Endothelial cell of umbilical vein (primary cell): ENCODE data around the gene THUMPD3. TPM values are rescaled to one million over a fixed set of nuclear protein-coding genes. Genes with fewer than 3 reads are reported as not detected.

Experiments used
- BruUV-seq: library from RNA; stranded (reverse); fragments of 400-500 nt; replicated peaks from 2 replicates; lab custom pipeline; 2021; lab: Mats Ljungman, UMichigan
- CTCF ChIA-PET: fragments of 300-600, 350-600 bp; sonication (Branson Sonifier 250); formaldehyde crosslinking; loops from one replicate; lab custom pipeline; 2021; ENCODE audit warnings: antibody characterized with exemption, inconsistent platforms; lab: Charles Lee
- POLR2A ChIA-PET: fragments of 300-600, 350-600 bp; sonication (Branson Sonifier 250); formaldehyde crosslinking; loops from one replicate; lab custom pipeline; 2021; ENCODE audit warnings: antibody characterized with exemption, inconsistent platforms; lab: Charles Lee
- DNase-seq: peaks from one replicate; pipeline ENCODE4 v3.0.0-alpha.2; 2011; ENCODE audit warnings: low read depth, low spot score
- FAIRE-seq: peaks from 2 replicates; lab custom pipeline; 2011; peaks lifted over from hg19 to GRCh38; lab: Jason Lieb, UNC
- H2AFZ ChIP-seq: 2 replicates; pipeline ENCODE4 v1.6.0; 2012; ENCODE audit warnings: low read depth, low read length, control low read depth, inconsistent platforms
- H3K27ac ChIP-seq: 2 replicates; pipeline ENCODE4 v1.5.1; 2011; ENCODE audit warnings: low read depth, mild to moderate bottlenecking, control low read depth, low read length, moderate library complexity; ENCODE audit not compliant: insufficient read depth
- H3K27me3 ChIP-seq, 2 experiments: 2 replicates each; pipeline versions ENCODE4 v1.6.0 to v1.6.1; 2011; ENCODE audit warnings: low read length in 2 of 2, mixed read lengths in 1 of 2; ENCODE audit not compliant: control insufficient read depth in 2 of 2, insufficient read depth in 2 of 2
- H3K36me3 ChIP-seq, 2 experiments: 2 replicates in 1 of 2; 3 replicates in 1 of 2; pipeline ENCODE4 v1.5.1; 2011; ENCODE audit warnings: low read length in 2 of 2, mild to moderate bottlenecking in 1 of 2, moderate library complexity in 1 of 2; ENCODE audit not compliant: control insufficient read depth in 2 of 2, insufficient read depth in 2 of 2; ENCODE audit errors: extremely low read depth in 1 of 2
- H3K4me1 ChIP-seq: 3 replicates; pipeline ENCODE4 v1.5.1; 2011; ENCODE audit warnings: mild to moderate bottlenecking, low read length; ENCODE audit not compliant: control insufficient read depth, insufficient read depth; ENCODE audit errors: extremely low read depth
- H3K4me2 ChIP-seq: 2 replicates; pipeline ENCODE4 v1.6.1; 2011; ENCODE audit warnings: low read length, control low read depth, mixed read lengths; ENCODE audit not compliant: insufficient read depth
- H3K4me3 ChIP-seq, 3 experiments: fragments of 200-600 bp in 1 of 3; sonication (generic), shearing (Covaris generic) in 1 of 3; replicated peaks in 1 of 3; 2 replicates each; pipeline ENCODE4 v1.5.1; 2011 to 2016; ENCODE audit warnings: control low read depth in 3 of 3, low read length in 3 of 3, mild to moderate bottlenecking in 2 of 3, inconsistent platforms in 1 of 3, low read depth in 1 of 3, moderate library complexity in 1 of 3; ENCODE audit not compliant: insufficient read depth in 1 of 3
- H3K79me2 ChIP-seq: 2 replicates; pipeline ENCODE4 v1.6.0; 2012; ENCODE audit warnings: low read length, inconsistent platforms; ENCODE audit not compliant: control insufficient read depth, insufficient read depth
- H3K9ac ChIP-seq: replicated peaks from 2 replicates; pipeline ENCODE3; 2011; ENCODE audit warnings: low read length, control low read depth; ENCODE audit not compliant: insufficient read depth; ENCODE audit errors: extremely low read depth
- H3K9me1 ChIP-seq: replicated peaks from 3 replicates; pipeline ENCODE4 v1.6.0; 2011; ENCODE audit warnings: mild to moderate bottlenecking, low read length; ENCODE audit not compliant: control insufficient read depth, insufficient read depth; ENCODE audit errors: extremely low read depth
- H3K9me3 ChIP-seq: replicated peaks from 2 replicates; pipeline ENCODE4 v1.5.1; 2012; ENCODE audit warnings: low read length, inconsistent platforms; ENCODE audit not compliant: control insufficient read depth, insufficient read depth
- H4K20me1 ChIP-seq: replicated peaks from 2 replicates; pipeline ENCODE3; 2011; ENCODE audit warnings: mild to moderate bottlenecking, low read length; ENCODE audit not compliant: control insufficient read depth, insufficient read depth; ENCODE audit errors: extremely low read depth
- EZH2 ChIP-seq: IDR thresholded peaks from 2 replicates; pipeline ENCODE4 v1.6.1; 2012; ENCODE audit warnings: borderline replicate concordance, low read depth, mild to moderate bottlenecking, moderate library complexity, low read length, inconsistent platforms; ENCODE audit not compliant: severe bottlenecking
- FOS ChIP-seq: IDR thresholded peaks from 2 replicates; pipeline ENCODE4 v1.6.1; 2011; ENCODE audit warnings: mild to moderate bottlenecking, low read length, moderate library complexity, borderline replicate concordance; ENCODE audit not compliant: insufficient read depth
- GATA2 ChIP-seq: IDR thresholded peaks from 2 replicates; pipeline ENCODE4 v1.7.0; 2011; ENCODE audit warnings: low read depth, mild to moderate bottlenecking, moderate library complexity, mixed read lengths, low read length; ENCODE audit not compliant: insufficient read length, insufficient read depth
- JUN ChIP-seq: IDR thresholded peaks from 2 replicates; pipeline ENCODE4 v1.6.1; 2011; ENCODE audit warnings: borderline replicate concordance, low read depth; ENCODE audit not compliant: insufficient read length, insufficient read depth
- MYC ChIP-seq: IDR thresholded peaks from one replicate; pipeline ENCODE4 v1.6.1; 2011; ENCODE audit warnings: mild to moderate bottlenecking, low read depth, low read length
- POLR2A ChIP-seq: IDR thresholded peaks from 2 replicates; pipeline ENCODE4 v1.6.1; 2012; ENCODE audit warnings: low read depth, mild to moderate bottlenecking, control low read depth, low read length
- POLR2AphosphoS5 ChIP-seq: IDR thresholded peaks from 2 replicates; pipeline ENCODE4 v1.6.1; 2012; ENCODE audit warnings: low read depth, mild to moderate bottlenecking, control low read depth, low read length, moderate library complexity; ENCODE audit not compliant: insufficient read depth
- dilution Hi-C: fragments of 300-500 bp; cut with MboI; formaldehyde crosslinking; loops from one replicate; pipeline ENCODE4 v1.15.0; 2019; ENCODE audit warnings: low sequenced_read_pairs; ENCODE audit not compliant: extremely low pct_ligation_motif_present
- intact Hi-C: fragments of 100-400 bp; cut with micrococcal nuclease; formaldehyde crosslinking; loops from one replicate; pipeline ENCODE4 v1.10.0; 2022
- polyA plus RNA-seq, 4 experiments: library from polyadenylated mRNA; depleted of rRNA in 3 of 4; stranded (reverse) in 3 of 4; unstranded in 1 of 4; fragments of >200 nt; gene quantifications; 2 replicates each; pipeline versions ENCODE4 v1.2.1 to v1.2.3, GENCODE V29; 2011 to 2012; ENCODE audit warnings: missing spikeins in 1 of 4
- total RNA-seq: library from RNA; stranded (reverse); gene quantifications from 2 replicates; pipeline ENCODE4 v1.2.3, GENCODE V29; 2021
- TF ChIP-seq, protein P1 (sequence below): IDR thresholded peaks from 2 replicates; pipeline ENCODE4 v1.6.1; 2011; ENCODE audit not compliant: insufficient read depth, insufficient read length
- TF ChIP-seq, protein P2 (sequence below), 2 donors: IDR thresholded peaks; 1 replicate in 1 of 2; 2 replicates in 1 of 2; pipeline ENCODE4 v1.5.1; 2011; ENCODE audit warnings: low read length in 2 of 2, mild to moderate bottlenecking in 2 of 2, moderate library complexity in 2 of 2, control low read depth in 1 of 2, inconsistent platforms in 1 of 2, low read depth in 1 of 2; ENCODE audit not compliant: insufficient read depth in 1 of 2; ENCODE audit errors: extremely low read depth in 1 of 2

Gene THUMPD3
- total and polyA plus RNA-seq, 2 donors (not counting 3 experiments of a cell fraction or from before 2014, with no cell fraction given) = 10.0 to 26.5 TPM

DNA sequence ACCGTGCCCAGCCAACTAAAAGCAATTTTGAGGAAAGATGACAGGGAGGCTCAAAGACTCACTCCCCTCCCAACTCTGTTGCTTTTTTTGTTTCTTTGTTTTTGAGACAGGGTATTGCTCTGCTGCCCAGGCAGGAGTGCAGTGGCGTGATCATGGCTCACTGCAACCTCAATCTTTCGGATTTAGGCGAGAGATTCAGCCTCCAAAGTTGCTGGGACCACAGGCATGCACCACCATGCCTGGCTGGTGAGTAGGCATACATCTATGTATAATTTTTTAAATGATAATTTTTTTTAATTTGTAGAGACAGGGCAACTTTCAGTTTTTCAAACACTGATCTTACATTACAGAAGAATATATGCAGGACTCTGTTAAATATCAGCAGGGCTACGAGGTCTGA is 15.8 kb upstream of the THUMPD3 start:
- ChIA-PET CTCF (no interaction called here), POLR2A (no interaction called here)
- TF ChIP-seq POLR2A (no peak), MYC (no peak), GATA2 (no peak), EZH2 (no peak), JUN (no peak), POLR2AphosphoS5 (no peak), FOS (no peak)
- TF ChIP-seq, protein P1, sequence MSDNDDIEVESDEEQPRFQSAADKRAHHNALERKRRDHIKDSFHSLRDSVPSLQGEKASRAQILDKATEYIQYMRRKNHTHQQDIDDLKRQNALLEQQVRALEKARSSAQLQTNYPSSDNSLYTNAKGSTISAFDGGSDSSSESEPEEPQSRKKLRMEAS = no peak
- TF ChIP-seq, protein P2, sequence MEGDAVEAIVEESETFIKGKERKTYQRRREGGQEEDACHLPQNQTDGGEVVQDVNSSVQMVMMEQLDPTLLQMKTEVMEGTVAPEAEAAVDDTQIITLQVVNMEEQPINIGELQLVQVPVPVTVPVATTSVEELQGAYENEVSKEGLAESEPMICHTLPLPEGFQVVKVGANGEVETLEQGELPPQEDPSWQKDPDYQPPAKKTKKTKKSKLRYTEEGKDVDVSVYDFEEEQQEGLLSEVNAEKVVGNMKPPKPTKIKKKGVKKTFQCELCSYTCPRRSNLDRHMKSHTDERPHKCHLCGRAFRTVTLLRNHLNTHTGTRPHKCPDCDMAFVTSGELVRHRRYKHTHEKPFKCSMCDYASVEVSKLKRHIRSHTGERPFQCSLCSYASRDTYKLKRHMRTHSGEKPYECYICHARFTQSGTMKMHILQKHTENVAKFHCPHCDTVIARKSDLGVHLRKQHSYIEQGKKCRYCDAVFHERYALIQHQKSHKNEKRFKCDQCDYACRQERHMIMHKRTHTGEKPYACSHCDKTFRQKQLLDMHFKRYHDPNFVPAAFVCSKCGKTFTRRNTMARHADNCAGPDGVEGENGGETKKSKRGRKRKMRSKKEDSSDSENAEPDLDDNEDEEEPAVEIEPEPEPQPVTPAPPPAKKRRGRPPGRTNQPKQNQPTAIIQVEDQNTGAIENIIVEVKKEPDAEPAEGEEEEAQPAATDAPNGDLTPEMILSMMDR (IDR thresholded peaks at IDR 0.05; ENCODE audit: extremely low read depth in 1 of 2, insufficient read depth in 1 of 2, low read depth in 1 of 2, low read length in 2 of 2) = no peak
- H4K20me1 ChIP-seq = no peaks in the 10 kb centered on the region
- H3K36me3 ChIP-seq = no peaks in the 10 kb centered on the region
- no peak overlapping the region for H2AFZ ChIP-seq
- H3K4me3 ChIP-seq = no peak overlapping the region
- H3K27me3 ChIP-seq = no peaks in the 10 kb centered on the region
- no peaks in the 10 kb centered on the region for H3K9me1 ChIP-seq
- no peaks in the 10 kb centered on the region for H3K9me3 ChIP-seq
- no peak for DNase-seq
- no peak for FAIRE-seq
- H3K4me2 ChIP-seq = no peak overlapping the region
- no peak overlapping the region for H3K9ac ChIP-seq
- no peak overlapping the region for H3K27ac ChIP-seq
- H3K79me2 ChIP-seq = no peaks in the 10 kb centered on the region
- intact Hi-C loops = no loop called here
- dilution Hi-C loops = no loop called here
- H3K4me1 ChIP-seq = peaks cover 9% of the 10 kb centered on the region
- no TSS peak for BruUV-seq
